MG63 (cell line): ENCODE results near the gene PARD6A. TPM values are rescaled to one million over a fixed set of nuclear protein-coding genes. Genes with fewer than 3 reads are reported as not detected.

ENCODE experiments used
- DNase-seq: peaks from one replicate; pipeline ENCODE4 v3.0.0-alpha.2; 2020
- H3K27me3 ChIP-seq: fragments of 250-450 bp; sonication (Bioruptor Pico); 2 replicates; pipeline ENCODE4 v1.5.1; 2020; ENCODE audit warnings: mild to moderate bottlenecking, moderate library complexity
- H3K36me3 ChIP-seq: fragments of 250-450 bp; sonication (Bioruptor Pico); 2 replicates; pipeline ENCODE4 v1.5.1; 2020; ENCODE audit warnings: mild to moderate bottlenecking, moderate library complexity
- H3K4me3 ChIP-seq: fragments of 250-450 bp; sonication (Bioruptor Pico); 2 replicates; pipeline ENCODE4 v1.5.1; 2020; ENCODE audit warnings: mild to moderate bottlenecking, moderate library complexity
- H3K9me3 ChIP-seq: fragments of 250-450 bp; sonication (Bioruptor Pico); 2 replicates; pipeline ENCODE4 v1.5.1; 2020; ENCODE audit warnings: mild to moderate bottlenecking, moderate library complexity
- total RNA-seq: library from RNA; depleted of rRNA; stranded (reverse); fragments of >200 nt; shearing (Covaris generic); gene quantifications from 2 replicates; pipeline ENCODE4 v1.2.3, GENCODE V29; 2014; ENCODE audit warnings: low replicate concordance

The PARD6A gene
- total RNA-seq, 1 experiment from 2014 or later, result 0.89 TPM

GRCh38 chr16:67651039-67651438 is 9.7 kb upstream of the PARD6A start:
- Histone ChIP-seq H3K27me3 (no peaks in the 10 kb centered on the region), H3K4me3 (no peak overlapping the region), H3K36me3 (no peaks in the 10 kb centered on the region), H3K9me3 (no peaks in the 10 kb centered on the region)
- no peak for DNase-seq

GRCh38 chr16:67651847-67652246 is 8.9 kb upstream of the PARD6A start:
- Histone ChIP-seq H3K27me3 (no peaks in the 10 kb centered on the region), H3K36me3 (no peaks in the 10 kb centered on the region)
- DNase-seq, result no peak

GRCh38 chr16:67652578-67653127 is 8.1 kb upstream of the PARD6A start:
- Histone ChIP-seq H3K27me3 (no peaks in the 10 kb centered on the region), H3K9me3 (no peaks in the 10 kb centered on the region), H3K4me3 (no peak overlapping the region), H3K36me3 (no peaks in the 10 kb centered on the region)
- no peak for DNase-seq

More at GRCh38 chr16:67651847-67652246, 8.9 kb upstream of the PARD6A start:
- Histone ChIP-seq H3K4me3 (no peak overlapping the region), H3K9me3 (no peaks in the 10 kb centered on the region)

- H3K9me3 ChIP-seq, result no peaks in the 10 kb centered on the region
- DNase-seq, result no peak
Measured at GRCh38 chr16:67653128-67653788, 7.5 kb upstream of the PARD6A start.

GRCh38 chr16:67653789-67654402 is 6.9 kb upstream of the PARD6A start:
- no peaks in the 10 kb centered on the region for H3K27me3 ChIP-seq

More at GRCh38 chr16:67653128-67653788, 7.5 kb upstream of the PARD6A start:
- Histone ChIP-seq H3K4me3 (0 out of 2 replicates have a peak overlapping the region, but pooled peaks have one; percentile 11), H3K27me3 (no peaks in the 10 kb centered on the region), H3K36me3 (no peaks in the 10 kb centered on the region)

GRCh38 chr16:67654403-67654911 is 6.3 kb upstream of the PARD6A start:
- no peaks in the 10 kb centered on the region for H3K9me3 ChIP-seq
- no peaks in the 10 kb centered on the region for H3K27me3 ChIP-seq
- no peaks in the 10 kb centered on the region for H3K36me3 ChIP-seq
- H3K4me3 ChIP-seq, result no peak overlapping the region
- no peak for DNase-seq

More at GRCh38 chr16:67653789-67654402, 6.9 kb upstream of the PARD6A start:
- no peak for DNase-seq
- H3K4me3 ChIP-seq, result no peak overlapping the region
- H3K9me3 ChIP-seq, result no peaks in the 10 kb centered on the region
- H3K36me3 ChIP-seq, result no peaks in the 10 kb centered on the region

- H3K27me3 ChIP-seq, result no peaks in the 10 kb centered on the region
- H3K4me3 ChIP-seq, result no peak overlapping the region
- H3K36me3 ChIP-seq, result no peaks in the 10 kb centered on the region
- H3K9me3 ChIP-seq, result no peaks in the 10 kb centered on the region
- DNase-seq, result no peak
Measured at GRCh38 chr16:67655363-67655762, 5.4 kb upstream of the PARD6A start.

GRCh38 chr16:67656344-67657016 is 4.3 kb upstream of the PARD6A start:
- Histone ChIP-seq H3K36me3 (no peaks in the 10 kb centered on the region), H3K4me3 (no peak overlapping the region), H3K27me3 (no peaks in the 10 kb centered on the region), H3K9me3 (no peaks in the 10 kb centered on the region)
- no peak for DNase-seq

- no peak for DNase-seq
- Histone ChIP-seq H3K4me3 (no peak overlapping the region), H3K36me3 (no peaks in the 10 kb centered on the region), H3K9me3 (no peaks in the 10 kb centered on the region), H3K27me3 (no peaks in the 10 kb centered on the region)
Measured at GRCh38 chr16:67657017-67657608, 3.6 kb upstream of the PARD6A start.

- H3K4me3 ChIP-seq, result no peak overlapping the region
- H3K36me3 ChIP-seq, result no peaks in the 10 kb centered on the region
- DNase-seq, result no peak
- no peaks in the 10 kb centered on the region for H3K27me3 ChIP-seq
- no peaks in the 10 kb centered on the region for H3K9me3 ChIP-seq
Measured at GRCh38 chr16:67657751-67658518, 2.8 kb upstream of the PARD6A start.

GRCh38 chr16:67658849-67659674 is 1.7 kb upstream of the PARD6A start:
- peak overlapping the region; percentile 78 for H3K4me3 ChIP-seq
- no peaks in the 10 kb centered on the region for H3K9me3 ChIP-seq
- no peaks in the 10 kb centered on the region for H3K36me3 ChIP-seq
- DNase-seq, result no peak
- H3K27me3 ChIP-seq, result no peaks in the 10 kb centered on the region

GRCh38 chr16:67659675-67660563 is 841 bp upstream of the PARD6A start, which contains the start of gene ACD:
Gene ACD (minus strand): TSS chr16:67660260. CDS start chr16:67660220, 40 bp downstream.
- H3K9me3 ChIP-seq, result no peaks in the 10 kb centered on the region
- peak within 1 kb of the TSS; percentile 78 for H3K4me3 ChIP-seq
- no peaks in the 10 kb centered on the region for H3K36me3 ChIP-seq
- peak; percentile 81 for DNase-seq
- H3K27me3 ChIP-seq, result no peaks in the 10 kb centered on the region

GRCh38 chr16:67661101-67661761 is 471 bp downstream of the PARD6A start:
- no peaks in the 10 kb centered on the region for H3K9me3 ChIP-seq
- no peak overlapping the region for H3K4me3 ChIP-seq
- no peaks in the 10 kb centered on the region for H3K36me3 ChIP-seq
- no peaks in the 10 kb centered on the region for H3K27me3 ChIP-seq
- DNase-seq, result no peak
